ENCODE data around the gene GALNT13.

- TF ChIP-seq CTCF (IDR thresholded peaks at IDR 0.05) (no peak), EZH2 (IDR thresholded peaks at IDR 0.05; ENCODE audit: borderline replicate concordance, insufficient read depth, low read depth, low read length, poor library complexity, severe bottlenecking) (no peak)
Measured at GRCh38 chr2:153880926-153881325, 9.2 kb downstream of the GALNT13 start.
